ENCODE data around the gene UPK2.
"Not testable (repeated sequence)": the region's sequence is repeated elsewhere in the genome, so short reads cannot be mapped to it uniquely, and the experiment has no call there.

DNA sequence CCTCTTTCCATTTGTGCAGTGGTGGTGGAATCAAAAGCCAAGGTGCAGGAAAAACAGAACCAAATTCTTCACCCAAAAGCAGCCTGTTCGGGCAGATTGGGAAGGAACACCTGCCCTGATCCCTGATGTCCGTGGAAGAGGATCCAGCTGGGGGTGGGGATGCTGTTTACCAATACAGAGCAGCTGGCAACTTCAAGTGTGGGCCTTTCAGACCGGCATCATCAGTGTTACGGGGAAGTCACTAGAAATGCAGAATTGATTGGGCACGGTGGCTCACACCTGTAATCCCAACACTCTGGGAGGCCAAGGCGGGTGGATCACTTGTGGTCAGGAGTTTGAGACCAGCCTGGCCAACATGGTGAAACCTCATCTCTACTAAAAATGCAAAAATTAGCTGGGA, 2.1 kb upstream of the UPK2 start:
- TF ChIP-seq EZH2 (IDR thresholded peaks at IDR 0.05); POLR2AphosphoS5 (IDR thresholded peaks at IDR 0.05; ENCODE audit: borderline replicate concordance, low read depth, low read length): not testable (repeated sequence)
